Activated naive CD4-positive, alpha-beta T cell treated with anti-CD3 and anti-CD28 coated beads, Interleukin-2, amount 50 U/mL, for 72 hours (primary cell): Measurements from ENCODE around the gene PTPRR. TPM values are rescaled to one million over a fixed set of nuclear protein-coding genes. Genes with fewer than 3 reads are reported as not detected.
"Not testable (repeated sequence)": the region's sequence is repeated elsewhere in the genome, so short reads cannot be mapped to it uniquely, and the experiment has no call there.

ENCODE experiments used
- ATAC-seq, 2 donors: fragments of 150-1000 bp; cut with Tn5 transposase; 2 replicates each; pipeline ENCODE4 v1.10.0; 2021; ENCODE audit warnings: mild to moderate bottlenecking in 2 of 2, moderate library complexity in 2 of 2
- DNase-seq, 2 donors: peaks; one replicate each; pipeline ENCODE4 v3.0.0; 2021 to 2022; ENCODE audit warnings: low spot score in 2 of 2
- H3K27ac Mint-ChIP-seq, 2 donors: one replicate each; pipeline ENCODE4 v1.8.0; 2022; ENCODE audit warnings: mild to moderate bottlenecking in 2 of 2, mixed read lengths in 2 of 2
- H3K36me3 Mint-ChIP-seq, 2 donors: one replicate each; pipeline ENCODE4 v1.8.0; 2022; ENCODE audit warnings: mixed read lengths in 2 of 2
- H3K9me3 Mint-ChIP-seq, 2 donors: one replicate each; pipeline ENCODE4 v1.8.0; 2022; ENCODE audit warnings: mixed read lengths in 2 of 2
- total RNA-seq, 2 donors: library from RNA; stranded (reverse); gene quantifications; one replicate each; pipeline ENCODE4 v1.2.3, GENCODE V29; 2022

PTPRR gene
- total RNA-seq, 2 donors from 2014 or later = not detected

DNA sequence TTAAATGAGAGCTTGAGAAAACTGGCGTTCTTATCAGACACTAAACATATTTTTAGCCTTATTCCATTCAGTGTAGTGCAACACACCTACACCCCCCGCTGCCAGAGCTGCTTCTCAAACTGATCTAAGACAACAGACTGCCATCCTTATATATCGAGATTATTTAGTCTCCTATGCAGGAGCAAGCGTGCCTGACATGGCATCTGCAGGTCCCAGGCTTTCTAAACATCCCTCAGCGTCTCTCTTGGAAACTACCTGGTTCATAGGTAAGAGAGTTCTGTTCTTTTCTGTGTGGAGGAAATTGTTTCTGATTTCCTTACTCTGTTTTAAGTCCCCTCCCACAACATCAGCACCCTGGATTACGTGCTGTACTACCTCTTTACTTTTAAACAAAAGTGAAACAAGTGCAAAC is 166.2 kb downstream of the PTPRR start:
- DNase-seq (no peak), ATAC-seq (no peak)
- H3K36me3 Mint-ChIP-seq = no peaks in the 10 kb centered on the region
- H3K9me3 Mint-ChIP-seq = no peaks in the 10 kb centered on the region
- H3K27ac Mint-ChIP-seq = no peak overlapping the region

DNA sequence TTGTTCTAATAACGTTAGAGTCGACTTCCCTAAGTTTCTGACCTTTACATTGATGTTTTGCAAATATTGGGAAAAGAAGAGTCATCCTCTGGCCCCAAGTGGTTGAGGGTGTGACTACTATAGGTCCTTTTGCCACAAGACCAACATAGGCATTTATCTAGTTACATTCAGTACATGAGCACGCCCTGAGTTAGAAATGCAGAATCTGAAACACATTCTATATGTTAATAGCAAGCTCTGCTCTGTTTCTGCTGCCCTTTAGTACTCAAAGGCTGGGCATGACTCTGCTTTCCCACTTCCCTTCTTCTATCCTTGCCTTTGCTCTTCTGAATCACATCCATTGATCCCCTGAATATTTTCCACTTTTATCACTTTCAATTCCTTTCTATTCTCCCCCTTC is 168.2 kb downstream of the PTPRR start:
- H3K9me3 Mint-ChIP-seq = no peaks in the 10 kb centered on the region
- ATAC-seq (no peak), DNase-seq (no peak)

DNA sequence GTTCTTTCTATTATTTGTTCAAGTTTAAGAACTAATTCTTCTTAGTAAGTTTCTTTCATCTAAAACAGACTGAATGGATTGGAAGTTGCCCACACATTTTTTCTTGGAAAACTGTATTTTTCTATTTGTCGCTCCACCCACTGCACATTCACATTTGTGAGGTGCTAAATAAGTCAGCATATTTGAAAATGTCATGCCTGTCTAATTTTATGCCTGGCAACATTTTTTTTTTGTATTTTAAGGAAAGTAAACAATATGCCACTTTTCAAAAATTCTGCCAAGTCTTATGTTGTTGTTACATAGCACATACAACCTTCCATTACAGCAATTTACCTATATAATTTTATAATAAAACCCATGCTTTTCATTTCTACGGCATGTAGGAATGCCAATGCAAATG is 170.6 kb downstream of the PTPRR start:
- Mint-ChIP-seq H3K27ac (no peak overlapping the region), H3K36me3 (no peaks in the 10 kb centered on the region), H3K9me3 (no peaks in the 10 kb centered on the region)
- DNase-seq = no peak
- ATAC-seq = no peak

More for the DNA sequence above, 168.2 kb downstream of the PTPRR start:
- Mint-ChIP-seq H3K27ac (no peak overlapping the region), H3K36me3 (no peaks in the 10 kb centered on the region)

DNA sequence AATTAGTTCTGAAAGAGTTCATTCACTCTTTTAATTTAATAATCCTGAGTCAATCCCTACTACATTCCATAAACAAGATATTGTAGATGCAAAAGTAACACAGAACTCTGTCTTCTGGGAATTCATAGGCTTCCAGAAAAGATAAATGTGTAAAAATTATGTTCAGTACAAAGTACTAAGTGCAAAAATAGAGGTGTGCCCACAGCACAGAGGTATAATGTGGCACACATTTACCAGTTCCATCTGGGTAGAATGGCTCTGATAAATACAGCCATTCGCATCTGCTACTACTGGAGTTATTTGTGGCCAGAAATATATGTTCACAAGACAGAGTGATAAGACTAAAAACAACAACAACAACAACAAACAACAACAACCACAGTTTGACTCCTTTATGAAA is 171.7 kb downstream of the PTPRR start:
- Mint-ChIP-seq H3K9me3 (no peaks in the 10 kb centered on the region), H3K36me3 (no peaks in the 10 kb centered on the region), H3K27ac (no peak overlapping the region)
- no peak for ATAC-seq
- DNase-seq = no peak

DNA sequence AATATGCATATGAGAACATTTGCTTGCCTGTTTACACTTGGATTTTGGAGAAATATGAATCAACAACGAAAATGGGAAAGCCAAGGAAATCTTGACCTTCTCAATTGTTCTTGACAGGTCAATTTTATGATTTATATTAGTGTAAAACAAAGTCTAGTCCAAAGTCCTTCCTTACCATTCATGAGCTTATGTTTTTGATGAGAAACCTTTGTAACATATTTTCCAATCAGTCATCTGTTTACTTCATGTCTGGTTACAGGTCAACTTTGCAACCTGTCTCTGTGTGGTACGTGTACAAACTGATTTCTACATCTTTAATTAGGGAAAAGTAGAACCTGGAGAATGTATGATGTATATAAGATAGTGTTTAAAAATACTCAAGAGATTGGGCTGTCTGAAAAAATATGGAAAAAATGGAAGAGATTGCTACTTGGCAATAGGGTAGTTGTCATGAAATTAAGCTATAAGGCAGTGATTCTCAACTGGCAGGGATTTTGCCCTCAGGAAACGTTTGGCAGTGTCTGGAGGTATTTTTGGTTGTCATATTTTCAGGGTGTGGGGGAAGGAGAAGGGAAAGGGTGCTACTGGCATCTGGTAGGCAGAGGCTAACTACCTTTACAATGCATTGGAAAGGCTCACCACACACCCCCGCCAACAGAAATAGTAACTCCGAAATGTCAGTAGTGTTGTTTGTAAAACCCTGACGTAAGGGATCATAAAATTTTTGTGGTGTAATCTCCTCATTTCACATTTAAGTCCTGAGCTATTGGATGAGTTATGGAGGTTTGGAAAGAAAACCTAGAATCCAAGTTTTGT is 172.9 kb downstream of the PTPRR start:
- DNase-seq (no peak), ATAC-seq (no peak)
- Mint-ChIP-seq H3K36me3 (no peaks in the 10 kb centered on the region), H3K27ac (no peak overlapping the region), H3K9me3 (no peaks in the 10 kb centered on the region)

DNA sequence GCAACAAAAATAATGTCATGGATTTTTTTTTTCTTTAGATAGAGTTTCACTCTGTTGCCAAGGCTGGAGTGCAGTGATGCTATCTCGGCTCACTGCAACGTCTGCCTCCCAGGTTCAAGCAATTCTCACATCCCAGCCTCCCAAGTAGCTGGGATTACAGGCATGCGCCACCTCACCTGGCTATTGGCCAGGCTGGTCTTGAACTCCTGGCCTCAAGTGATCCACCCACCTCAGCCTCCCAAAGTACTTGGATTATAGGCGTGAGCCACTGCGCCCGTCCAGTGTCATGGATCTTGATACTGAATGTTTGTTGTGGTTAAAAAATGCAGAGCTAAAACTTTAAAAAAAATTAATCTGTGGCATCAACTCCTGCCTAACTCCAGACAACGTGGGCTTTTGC is 175.5 kb downstream of the PTPRR start:
- no peak overlapping the region for H3K27ac Mint-ChIP-seq
- ATAC-seq (no peak), DNase-seq (no peak)
- H3K36me3 Mint-ChIP-seq = no peaks in the 10 kb centered on the region
- H3K9me3 Mint-ChIP-seq = no peaks in the 10 kb centered on the region

DNA sequence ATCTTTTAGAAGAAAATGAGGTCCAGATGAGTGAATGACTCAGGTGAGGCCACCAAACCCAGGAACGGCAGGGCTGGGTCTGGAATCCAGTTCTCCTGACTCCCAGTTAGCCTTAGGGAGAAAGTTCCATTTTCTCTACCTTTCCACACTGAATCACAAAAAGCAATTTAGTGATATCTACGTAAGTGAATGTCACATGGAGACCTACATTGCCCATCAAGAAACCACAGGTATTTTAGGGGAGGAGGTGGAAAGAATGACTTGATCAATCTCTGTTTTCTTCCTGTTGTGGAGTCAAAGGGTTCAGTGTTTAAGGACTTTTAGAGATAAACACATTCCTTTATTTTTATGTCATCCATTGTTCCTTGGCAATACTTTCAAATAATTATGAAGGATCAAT is 176.4 kb downstream of the PTPRR start:
- Mint-ChIP-seq H3K27ac (no peak overlapping the region), H3K9me3 (no peaks in the 10 kb centered on the region), H3K36me3 (no peaks in the 10 kb centered on the region)
- DNase-seq (no peak), ATAC-seq (no peak)

DNA sequence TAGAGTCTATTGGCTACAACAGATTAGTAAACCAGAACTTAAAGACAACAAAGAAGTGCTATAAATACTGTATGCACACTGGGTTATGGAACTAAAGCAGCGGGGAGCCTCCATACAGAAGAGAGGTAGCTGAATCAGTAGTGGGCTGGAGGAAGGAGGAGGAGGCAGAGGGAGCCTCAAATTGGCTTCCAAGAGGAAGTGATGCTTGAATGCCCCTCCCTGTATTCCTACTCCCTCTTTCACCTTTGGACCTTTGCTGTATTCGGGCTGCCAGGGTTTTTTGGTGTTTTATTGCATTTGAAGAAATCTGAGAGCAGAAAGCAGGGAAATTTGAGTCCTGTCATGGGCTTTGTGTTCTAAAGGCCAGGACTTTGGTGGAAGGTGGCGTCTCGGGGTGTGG is 179.3 kb downstream of the PTPRR start:
- Mint-ChIP-seq H3K9me3 (no peaks in the 10 kb centered on the region), H3K36me3 (no peaks in the 10 kb centered on the region)
- ATAC-seq = no peak

DNA sequence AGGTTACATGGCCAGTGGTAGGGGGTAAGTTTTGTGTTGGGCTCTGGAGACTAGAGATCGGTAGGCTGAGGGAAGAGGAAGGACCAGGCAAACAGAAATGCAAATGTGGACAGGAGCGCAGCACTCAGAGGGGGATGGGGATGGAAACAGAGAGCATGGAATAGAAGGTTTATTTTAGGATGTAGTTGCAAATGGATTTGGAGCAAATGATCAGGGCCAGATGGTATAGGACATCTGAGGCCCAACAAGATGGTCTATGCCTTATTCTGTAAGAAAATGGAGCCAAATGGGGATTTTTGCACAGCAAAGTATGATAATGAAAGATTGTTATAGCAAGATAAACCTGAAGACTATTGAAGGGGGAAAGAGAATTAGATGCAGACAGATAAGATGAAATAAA is 180.8 kb downstream of the PTPRR start:
- DNase-seq (no peak), ATAC-seq (no peak)
- H3K36me3 Mint-ChIP-seq = no peaks in the 10 kb centered on the region
- H3K9me3 Mint-ChIP-seq = no peaks in the 10 kb centered on the region
- H3K27ac Mint-ChIP-seq = no peak overlapping the region

More for the DNA sequence above, 179.3 kb downstream of the PTPRR start:
- H3K27ac Mint-ChIP-seq = no peak overlapping the region
- no peak for DNase-seq

DNA sequence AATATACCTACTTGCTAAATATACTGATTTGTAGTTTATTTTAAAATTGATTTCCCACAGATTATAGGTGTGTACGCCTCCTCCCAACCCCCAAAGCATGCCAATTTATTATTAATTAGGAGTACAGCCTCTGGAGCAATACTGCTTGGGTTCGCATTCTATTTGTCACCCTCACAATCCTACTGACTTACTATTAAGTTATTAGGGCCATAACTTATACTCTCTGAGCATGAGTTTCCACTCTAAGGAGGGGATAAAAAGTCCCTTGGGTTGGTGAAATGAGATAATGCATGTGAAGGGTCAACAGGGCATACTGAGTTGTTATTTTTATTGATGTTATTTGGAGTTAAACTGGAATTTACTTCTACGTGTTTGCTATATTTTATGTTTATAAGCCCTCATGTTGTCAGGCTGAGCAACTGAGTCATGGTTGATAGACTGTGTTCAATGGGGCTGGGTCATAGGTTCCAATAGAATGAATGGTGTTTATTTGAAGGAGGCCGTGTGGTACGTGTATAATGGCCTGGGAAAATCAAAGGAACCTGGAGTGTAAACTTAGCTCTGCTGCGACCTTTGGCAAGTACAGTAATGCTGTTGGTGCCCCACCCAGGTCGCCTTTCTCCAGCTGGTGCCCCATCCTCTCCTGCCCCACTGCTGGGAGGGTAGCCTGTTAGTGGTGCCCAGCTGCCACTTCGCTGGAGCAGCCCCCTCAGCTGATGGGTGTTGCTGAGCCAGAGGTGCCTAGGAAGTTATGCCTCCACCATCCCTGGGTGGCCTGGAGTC is 184.0 kb downstream of the PTPRR start:
- H3K27ac Mint-ChIP-seq = no peak overlapping the region
- no peaks in the 10 kb centered on the region for H3K36me3 Mint-ChIP-seq
- DNase-seq = no peak
- no peak for ATAC-seq
- H3K9me3 Mint-ChIP-seq = no peaks in the 10 kb centered on the region

DNA sequence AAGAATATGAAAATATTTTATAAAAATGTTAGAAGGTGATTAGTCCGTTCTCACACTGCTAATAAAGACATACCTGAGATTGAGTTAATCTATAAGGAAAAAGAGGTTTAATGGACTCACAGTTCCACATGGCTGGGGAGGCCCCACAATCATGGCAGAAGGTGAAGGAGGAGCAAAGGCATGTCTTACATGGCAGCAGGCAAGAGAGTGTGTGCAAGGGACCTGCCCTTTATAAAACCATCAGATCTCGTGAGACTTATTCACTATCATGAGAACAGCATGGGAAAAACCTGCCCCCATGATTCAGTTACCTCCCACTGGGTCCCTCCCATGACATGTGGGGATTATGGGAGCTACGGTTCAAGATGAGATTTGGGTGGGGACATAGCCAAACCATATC is 185.3 kb downstream of the PTPRR start:
- H3K36me3 Mint-ChIP-seq, H3K9me3 Mint-ChIP-seq, ATAC-seq, DNase-seq, H3K27ac Mint-ChIP-seq: not testable (repeated sequence)

DNA sequence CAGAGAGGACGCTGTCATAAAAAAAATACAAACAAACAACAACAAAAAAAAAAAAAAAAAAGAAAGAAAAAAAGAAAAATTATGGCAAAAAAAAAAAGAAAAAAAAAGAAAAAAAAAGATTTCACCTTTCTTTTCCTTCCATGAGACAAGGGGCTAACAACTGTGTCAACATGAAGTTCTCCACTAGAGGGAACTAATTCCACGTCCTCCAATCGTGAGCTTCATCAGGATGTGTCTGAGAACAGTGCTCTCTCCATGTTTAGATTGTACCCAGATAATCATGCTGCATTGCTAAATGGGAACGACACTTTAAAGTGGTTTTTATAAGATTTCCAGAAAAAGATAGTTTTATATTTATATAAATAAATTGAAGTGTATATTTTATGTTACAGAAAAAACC is 187.2 kb downstream of the PTPRR start:
- ATAC-seq (peak in 1 of 2 donors; percentile 73), DNase-seq (no peak)
- Mint-ChIP-seq H3K36me3 (no peaks in the 10 kb centered on the region), H3K27ac (no peak overlapping the region), H3K9me3 (no peaks in the 10 kb centered on the region)

DNA sequence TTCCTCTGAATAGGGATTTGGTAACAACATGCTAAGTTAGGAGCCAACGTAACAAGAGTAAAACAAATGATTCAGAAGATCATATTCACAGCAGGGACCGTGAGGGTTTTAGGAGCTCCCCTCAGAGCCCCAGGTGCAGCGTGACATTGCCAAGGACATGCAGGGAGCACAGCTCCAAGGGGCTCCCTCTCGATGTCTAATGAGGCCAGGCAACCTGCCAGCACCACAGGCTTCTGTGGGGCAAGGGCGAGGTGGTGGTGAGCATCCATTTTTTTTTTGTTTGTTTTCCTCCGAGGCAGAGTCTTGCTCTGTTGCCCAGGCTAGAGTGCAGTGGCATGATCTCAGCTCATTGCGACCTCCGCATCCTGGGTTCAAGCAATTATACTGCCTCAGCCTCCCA is 188.3 kb downstream of the PTPRR start:
- H3K36me3 Mint-ChIP-seq = no peaks in the 10 kb centered on the region
- ATAC-seq (no peak), DNase-seq (no peak)
- H3K27ac Mint-ChIP-seq = no peak overlapping the region
- H3K9me3 Mint-ChIP-seq = no peaks in the 10 kb centered on the region

DNA sequence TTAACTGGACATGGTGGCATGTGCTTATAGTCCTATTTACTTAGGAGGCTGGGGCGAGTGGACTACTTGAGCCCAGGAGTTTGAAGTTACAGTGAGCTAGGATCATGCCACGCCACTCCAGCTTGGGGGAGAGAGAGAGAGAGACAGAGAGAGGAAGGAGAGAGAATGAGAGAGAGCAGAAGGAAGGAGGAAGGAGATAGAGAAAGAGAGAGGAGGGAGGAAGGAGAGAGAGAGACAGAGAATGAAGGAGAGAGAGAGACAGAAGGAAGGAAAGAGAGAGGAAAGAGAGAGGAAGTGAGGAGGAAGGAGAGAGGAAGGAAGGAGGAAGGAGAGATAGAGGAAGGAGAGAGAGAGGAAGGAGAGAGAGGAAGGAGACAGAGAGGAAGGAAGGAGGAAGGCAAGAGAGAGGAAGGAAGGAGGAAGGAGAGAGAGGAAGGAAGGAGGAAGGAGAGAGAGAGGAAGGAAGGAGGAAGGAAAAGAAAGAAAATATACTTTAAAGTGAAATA is 189.8 kb downstream of the PTPRR start:
- no peaks in the 10 kb centered on the region for H3K9me3 Mint-ChIP-seq
- DNase-seq (no peak), ATAC-seq (no peak)
- no peak overlapping the region for H3K27ac Mint-ChIP-seq
- no peaks in the 10 kb centered on the region for H3K36me3 Mint-ChIP-seq

DNA sequence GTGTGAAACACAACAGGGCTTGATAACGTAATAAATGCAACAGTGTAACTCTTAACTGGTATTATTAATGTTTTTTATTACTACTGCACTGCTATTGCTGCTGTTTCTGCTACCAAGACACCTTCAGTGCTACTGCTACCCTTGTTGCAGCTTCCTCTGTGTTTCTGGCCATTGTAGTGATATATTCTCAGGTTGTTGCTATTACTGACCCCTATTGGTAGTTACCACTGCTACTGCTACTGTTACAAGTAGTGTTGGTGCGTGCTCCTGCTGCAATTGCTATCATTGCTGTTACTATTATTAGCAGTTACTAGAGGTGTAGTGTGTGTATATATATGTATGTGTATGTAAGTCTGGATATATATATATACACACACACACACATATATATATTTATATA is 196.1 kb downstream of the PTPRR start:
- no peak for DNase-seq
- no peaks in the 10 kb centered on the region for H3K36me3 Mint-ChIP-seq
- H3K27ac Mint-ChIP-seq = no peak overlapping the region
- no peaks in the 10 kb centered on the region for H3K9me3 Mint-ChIP-seq
- no peak for ATAC-seq

DNA sequence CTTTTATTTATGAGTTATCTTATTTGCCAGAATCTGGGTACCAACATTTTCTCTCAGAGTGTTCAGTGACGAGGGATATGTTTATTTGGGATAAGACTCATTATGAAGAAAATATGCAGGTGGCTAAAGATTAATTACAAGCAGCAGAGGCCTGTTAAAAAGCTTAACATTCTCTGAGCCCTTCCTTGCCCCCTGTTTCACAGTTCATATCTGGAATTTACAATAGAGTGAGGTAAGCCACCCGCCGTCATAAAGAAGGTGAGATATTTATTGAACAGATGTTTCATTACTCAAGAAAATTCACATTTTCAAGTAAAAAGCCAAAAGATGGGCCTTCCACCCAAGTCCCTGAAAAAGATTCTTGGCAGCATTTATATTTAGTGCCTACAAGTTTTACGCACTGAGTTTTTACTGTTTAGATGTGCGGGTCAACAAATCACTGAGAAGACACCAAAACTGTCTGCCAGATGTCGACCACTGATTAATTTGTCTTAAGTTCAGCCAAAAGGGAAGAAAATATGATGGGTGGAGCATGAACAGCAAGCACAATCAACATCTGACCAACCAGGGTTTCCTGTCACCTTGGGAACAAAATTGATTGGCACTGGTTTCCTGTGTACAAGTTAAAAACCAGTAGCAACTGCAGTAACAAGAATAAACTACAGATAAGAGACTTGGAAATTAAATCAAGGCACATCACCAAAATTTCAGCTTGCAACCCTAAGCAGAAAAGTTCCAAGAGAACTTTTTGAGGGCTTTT is 197.8 kb downstream of the PTPRR start:
- no peak overlapping the region for H3K27ac Mint-ChIP-seq
- ATAC-seq = no peak
- no peak for DNase-seq
- no peaks in the 10 kb centered on the region for H3K9me3 Mint-ChIP-seq
- no peaks in the 10 kb centered on the region for H3K36me3 Mint-ChIP-seq
